CD14-positive monocyte (primary cell): ENCODE results near the gene NPM3. TPM values are rescaled to one million over a fixed set of nuclear protein-coding genes. Genes with fewer than 3 reads are reported as not detected.
"Not testable (repeated sequence)": the region's sequence is repeated elsewhere in the genome, so short reads cannot be mapped to it uniquely, and the experiment has no call there.

Experiments
- DNase-seq, 3 donors: peaks; one replicate each; pipeline ENCODE4 v3.0.0-alpha.2; 2011 to 2022
- H2AFZ ChIP-seq: 2 replicates; pipeline ENCODE4 v1.6.0; 2012; ENCODE audit warnings: mild to moderate bottlenecking, low read depth, low read length, inconsistent platforms; ENCODE audit not compliant: insufficient read depth, poor library complexity, severe bottlenecking
- H3K27ac ChIP-seq, 2 donors: 1 replicate in 1 of 2; 2 replicates in 1 of 2; pipeline ENCODE4 v1.5.1; 2012 to 2013; ENCODE audit warnings: low read length in 2 of 2, control low read depth in 1 of 2, inconsistent platforms in 1 of 2, low read depth in 1 of 2, mild to moderate bottlenecking in 1 of 2
- H3K27me3 ChIP-seq, 2 donors: one replicate each; pipeline versions ENCODE4 v1.6.0 to v1.6.1; 2011 to 2013; ENCODE audit warnings: low read length in 2 of 2; ENCODE audit not compliant: control insufficient read depth in 2 of 2, insufficient read depth in 2 of 2
- H3K36me3 ChIP-seq, 2 donors: replicated peaks in 1 of 2; 1 replicate in 1 of 2; 2 replicates in 1 of 2; pipeline versions ENCODE4 v1.5.1 to v1.6.1; 2012 to 2013; ENCODE audit warnings: low read length in 2 of 2, control low read depth in 1 of 2, inconsistent platforms in 1 of 2, mild to moderate bottlenecking in 1 of 2; ENCODE audit not compliant: insufficient read depth in 2 of 2, control insufficient read depth in 1 of 2
- H3K4me1 ChIP-seq, 2 donors: 1 replicate in 1 of 2; 2 replicates in 1 of 2; pipeline versions ENCODE4 v1.5.1 to v1.6.1; 2012 to 2013; ENCODE audit warnings: low read length in 2 of 2, control low read depth in 1 of 2, inconsistent platforms in 1 of 2, mild to moderate bottlenecking in 1 of 2, moderate library complexity in 1 of 2; ENCODE audit not compliant: insufficient read depth in 2 of 2, control insufficient read depth in 1 of 2
- H3K4me2 ChIP-seq: replicated peaks from 2 replicates; pipeline ENCODE3; 2012; ENCODE audit warnings: low read length, moderate library complexity, mild to moderate bottlenecking; ENCODE audit not compliant: poor library complexity, severe bottlenecking; ENCODE audit errors: extremely low read depth
- H3K4me3 ChIP-seq, 3 experiments: fragments of 200-600 bp in 1 of 3; sonication (generic) in 1 of 3; replicated peaks in 1 of 3; 1 replicate in 2 of 3; 2 replicates in 1 of 3; pipeline ENCODE4 v1.5.1; 2011 to 2013; ENCODE audit warnings: low read length in 3 of 3, mild to moderate bottlenecking in 3 of 3, control low read depth in 2 of 3, low read depth in 2 of 3, inconsistent platforms in 1 of 3, moderate library complexity in 1 of 3
- H3K79me2 ChIP-seq: 2 replicates; pipeline ENCODE4 v1.6.0; 2012; ENCODE audit warnings: mild to moderate bottlenecking, control low read depth, inconsistent platforms, low read length, moderate library complexity; ENCODE audit not compliant: insufficient read depth
- H3K9ac ChIP-seq: 2 replicates; pipeline ENCODE4 v1.6.0; 2017; ENCODE audit warnings: low read length, mild to moderate bottlenecking; ENCODE audit not compliant: insufficient read depth, poor library complexity, severe bottlenecking
- H3K9me3 ChIP-seq, 2 donors: replicated peaks in 1 of 2; 1 replicate in 1 of 2; 2 replicates in 1 of 2; pipeline versions ENCODE4 v1.5.1 to v1.6.1; 2012 to 2013; ENCODE audit warnings: low read length in 2 of 2, control low read depth in 1 of 2; ENCODE audit not compliant: control insufficient read depth in 1 of 2, insufficient read depth in 1 of 2
- H4K20me1 ChIP-seq: 2 replicates; pipeline ENCODE4 v1.6.0; 2012; ENCODE audit warnings: mild to moderate bottlenecking, low read length, control low read depth, moderate library complexity; ENCODE audit not compliant: insufficient read depth
- H3K27ac Mint-ChIP-seq, 7 donors: one replicate each; pipeline ENCODE4 v1.8.0; 2020; ENCODE audit warnings: mild to moderate bottlenecking in 7 of 7, mixed read lengths in 7 of 7, moderate library complexity in 6 of 7, inconsistent platforms in 2 of 7
- H3K27me3 Mint-ChIP-seq, 3 donors: one replicate each; pipeline ENCODE4 v1.8.0; 2021 to 2022; ENCODE audit warnings: low read depth in 3 of 3, mild to moderate bottlenecking in 3 of 3, mixed read lengths in 3 of 3, moderate library complexity in 3 of 3, inconsistent platforms in 1 of 3
- H3K36me3 Mint-ChIP-seq, 2 donors: one replicate each; pipeline ENCODE4 v1.8.0; 2020; ENCODE audit warnings: mixed read lengths in 2 of 2, inconsistent platforms in 1 of 2, mild to moderate bottlenecking in 1 of 2
- H3K4me1 Mint-ChIP-seq: one replicate; pipeline ENCODE4 v1.8.0; 2020; ENCODE audit warnings: mild to moderate bottlenecking, mixed read lengths
- H3K4me3 Mint-ChIP-seq, 2 donors: one replicate each; pipeline ENCODE4 v1.8.0; 2020; ENCODE audit warnings: mild to moderate bottlenecking in 2 of 2, mixed read lengths in 2 of 2, moderate library complexity in 1 of 2
- H3K9me3 Mint-ChIP-seq, 7 donors: one replicate each; pipeline ENCODE4 v1.8.0; 2020 to 2022; ENCODE audit warnings: mixed read lengths in 7 of 7, mild to moderate bottlenecking in 6 of 7, moderate library complexity in 6 of 7, inconsistent platforms in 2 of 7
- WGBS: methylation state at CpG from one replicate; pipeline ENCODE4 v1.1.5; 2013; ENCODE audit warnings: missing lambda C conversion rate; ENCODE audit not compliant: insufficient coverage; 5-methylcytosine and 5-hydroxymethylcytosine counted together
- intact Hi-C, 2 donors: fragments of 100-400 bp; cut with micrococcal nuclease; formaldehyde crosslinking; loops; one replicate each; pipeline versions ENCODE4 v1.15.0 to v1.15.1; 2023
- polyA plus RNA-seq, 3 donors: library from polyadenylated mRNA; depleted of rRNA in 1 of 3; unstranded in 2 of 3; stranded (reverse) in 1 of 3; fragments of 300-500 nt in 2 of 3; fragments of >200 nt in 1 of 3; fragmentation: Illumina TruSeq in 2 of 3; gene quantifications; 1 replicate in 2 of 3; 2 replicates in 1 of 3; pipeline ENCODE4 v1.2.3, GENCODE V29; 2012 to 2021
- TF ChIP-seq, protein P1 (sequence below): fragments of 200-600 bp; IDR thresholded peaks from one replicate; pipeline ENCODE4 v1.8.0; 2022; ENCODE audit warnings: antibody characterized with exemption, mild to moderate bottlenecking

NPM3 gene
- polyA plus RNA-seq, 3 donors: 1.2 to 8.1 (median 3.8) TPM

DNA sequence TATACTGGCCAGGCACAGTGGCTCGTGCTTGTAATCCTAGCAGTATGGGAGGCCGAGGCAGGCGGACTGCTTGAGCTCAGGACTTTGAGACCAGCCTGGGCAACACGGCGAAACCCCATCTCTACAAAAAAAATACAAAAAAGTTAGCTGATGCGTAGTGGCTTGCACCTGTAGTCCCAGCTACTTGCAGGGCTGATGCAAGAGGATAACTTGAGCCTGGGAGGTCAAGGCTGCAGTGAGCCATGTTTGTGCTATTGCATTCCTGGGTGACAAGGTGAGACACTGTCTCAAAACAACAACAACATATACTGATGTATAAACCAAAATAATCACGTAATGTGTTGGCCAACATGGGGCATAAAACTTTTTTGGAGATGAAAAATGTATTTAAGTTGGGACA lies 6.4 kb upstream of the NPM3 start:
- peaks cover 92 to 98% of the 10 kb centered on the region in 2 donors for H3K36me3 ChIP-seq
- 100% methylated on average over 4 of the region's 7 CpGs for WGBS
- no peak overlapping the region for H3K4me3 ChIP-seq
- no peaks in the 10 kb centered on the region for H3K9me3 ChIP-seq
- Mint-ChIP-seq H3K27ac (peak overlapping the region in 1 of 7 donors; percentile 13), H3K36me3 (peaks cover 74 to 94% of the 10 kb centered on the region in 2 donors), H3K9me3 (no peaks in the 10 kb centered on the region), H3K4me3 (no peak overlapping the region), H3K27me3 (no peaks in the 10 kb centered on the region), H3K4me1 (no peaks in the 10 kb centered on the region)
- no peak overlapping the region for H3K27ac ChIP-seq
- intact Hi-C loops: no loop called here
- H2AFZ ChIP-seq: no peak overlapping the region
- no peak for DNase-seq
- no peaks in the 10 kb centered on the region for H3K4me1 ChIP-seq
- TF ChIP-seq, protein P1, sequence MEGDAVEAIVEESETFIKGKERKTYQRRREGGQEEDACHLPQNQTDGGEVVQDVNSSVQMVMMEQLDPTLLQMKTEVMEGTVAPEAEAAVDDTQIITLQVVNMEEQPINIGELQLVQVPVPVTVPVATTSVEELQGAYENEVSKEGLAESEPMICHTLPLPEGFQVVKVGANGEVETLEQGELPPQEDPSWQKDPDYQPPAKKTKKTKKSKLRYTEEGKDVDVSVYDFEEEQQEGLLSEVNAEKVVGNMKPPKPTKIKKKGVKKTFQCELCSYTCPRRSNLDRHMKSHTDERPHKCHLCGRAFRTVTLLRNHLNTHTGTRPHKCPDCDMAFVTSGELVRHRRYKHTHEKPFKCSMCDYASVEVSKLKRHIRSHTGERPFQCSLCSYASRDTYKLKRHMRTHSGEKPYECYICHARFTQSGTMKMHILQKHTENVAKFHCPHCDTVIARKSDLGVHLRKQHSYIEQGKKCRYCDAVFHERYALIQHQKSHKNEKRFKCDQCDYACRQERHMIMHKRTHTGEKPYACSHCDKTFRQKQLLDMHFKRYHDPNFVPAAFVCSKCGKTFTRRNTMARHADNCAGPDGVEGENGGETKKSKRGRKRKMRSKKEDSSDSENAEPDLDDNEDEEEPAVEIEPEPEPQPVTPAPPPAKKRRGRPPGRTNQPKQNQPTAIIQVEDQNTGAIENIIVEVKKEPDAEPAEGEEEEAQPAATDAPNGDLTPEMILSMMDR: no peak
- H4K20me1 ChIP-seq: peaks cover 82% of the 10 kb centered on the region
- H3K4me2 ChIP-seq: no peak overlapping the region
- no peaks in the 10 kb centered on the region for H3K79me2 ChIP-seq
- no peaks in the 10 kb centered on the region for H3K27me3 ChIP-seq
- H3K9ac ChIP-seq: no peak overlapping the region

DNA sequence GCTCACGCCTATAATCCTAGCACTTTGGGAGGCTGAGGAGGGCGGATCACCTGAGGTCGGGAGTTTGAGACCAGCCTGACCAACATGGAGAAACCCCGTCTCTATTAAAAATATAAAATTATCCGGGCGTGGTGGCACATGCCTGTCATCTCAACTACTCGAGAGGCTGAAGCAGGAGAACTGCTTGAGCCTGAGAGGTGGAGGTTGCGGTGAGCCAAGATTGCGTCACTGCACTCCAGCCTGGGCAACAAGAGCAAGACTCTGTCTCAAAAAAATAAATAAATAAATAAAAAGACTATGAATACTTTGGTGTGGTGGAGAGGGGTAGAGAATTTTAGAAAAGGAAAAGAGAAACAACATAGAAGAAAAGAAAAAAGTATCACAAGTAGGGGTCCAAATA lies 6.0 kb upstream of the NPM3 start:
- H3K9me3 ChIP-seq, H3K27ac Mint-ChIP-seq, H3K4me3 ChIP-seq, DNase-seq, H3K27ac ChIP-seq, H3K4me1 ChIP-seq, H3K4me1 Mint-ChIP-seq, H3K9me3 Mint-ChIP-seq, H3K4me3 Mint-ChIP-seq, H2AFZ ChIP-seq, H3K27me3 Mint-ChIP-seq, H3K27me3 ChIP-seq, H3K4me2 ChIP-seq, intact Hi-C loops, H3K9ac ChIP-seq, H3K79me2 ChIP-seq: not testable (repeated sequence)
- Histone ChIP-seq H4K20me1 (peaks cover 81% of the 10 kb centered on the region), H3K36me3 (peaks cover 90 to 98% of the 10 kb centered on the region in 2 donors)
- WGBS: no CpG with 5 or more reads among the region's 9 CpGs
- peaks cover 72 to 94% of the 10 kb centered on the region in 2 donors for H3K36me3 Mint-ChIP-seq
